ENCODE measurements around the gene THAP7.

Gene THAP7

DNA sequence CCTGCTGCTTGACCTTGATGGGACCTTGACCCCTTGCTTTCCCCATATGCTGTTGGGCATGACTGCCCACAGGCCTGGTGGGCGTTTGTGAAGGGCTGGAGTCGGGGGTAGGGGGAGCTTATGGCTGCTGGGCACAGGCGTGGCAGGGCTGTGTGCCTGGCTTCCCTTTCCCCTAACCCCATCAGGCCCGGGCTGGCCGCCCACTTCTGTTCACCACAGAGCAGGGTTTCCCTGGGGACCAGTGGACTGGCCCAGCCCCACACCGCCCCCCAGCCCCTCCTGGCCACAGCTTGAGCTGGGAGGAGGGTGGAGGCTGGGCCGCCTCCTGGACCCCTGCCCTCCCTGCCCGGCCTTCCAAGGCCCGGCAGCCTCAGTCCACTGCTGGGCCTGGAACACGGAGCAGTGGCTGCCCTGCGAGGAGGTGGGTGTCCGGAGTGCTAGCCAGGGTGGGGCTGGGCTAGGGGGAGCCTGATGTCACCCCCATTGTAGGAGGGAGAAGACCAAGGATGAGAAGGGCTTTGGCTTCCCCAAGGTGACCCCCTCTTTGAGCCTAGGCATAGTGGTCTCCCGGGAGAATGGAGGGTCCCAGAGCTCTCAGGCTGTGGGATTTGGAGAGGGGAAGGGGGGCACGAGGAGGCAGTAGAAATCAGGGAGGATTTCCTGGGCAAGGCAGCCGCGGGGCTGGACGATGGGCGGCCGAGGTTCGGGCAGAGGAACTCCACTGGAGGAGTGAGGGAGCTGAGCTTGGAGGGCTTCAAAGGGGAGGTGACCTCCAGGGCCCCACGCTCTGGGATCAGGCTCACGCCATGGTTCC is 34.8 kb downstream of the THAP7 start, which contains the start of gene AIFM3:
Gene AIFM3 (plus strand): TSS at position 373 of the 814 bp plus-strand sequence. CDS start 690 bp downstream, outside the sequence.
- FAIRE-seq (no peak), DNase-seq (ENCODE audit: insufficient read length, low spot score) (no peak)
- TF ChIP-seq POLR2A (IDR thresholded peaks at IDR 0.05; ENCODE audit: low read depth, low read length): no peak

DNA sequence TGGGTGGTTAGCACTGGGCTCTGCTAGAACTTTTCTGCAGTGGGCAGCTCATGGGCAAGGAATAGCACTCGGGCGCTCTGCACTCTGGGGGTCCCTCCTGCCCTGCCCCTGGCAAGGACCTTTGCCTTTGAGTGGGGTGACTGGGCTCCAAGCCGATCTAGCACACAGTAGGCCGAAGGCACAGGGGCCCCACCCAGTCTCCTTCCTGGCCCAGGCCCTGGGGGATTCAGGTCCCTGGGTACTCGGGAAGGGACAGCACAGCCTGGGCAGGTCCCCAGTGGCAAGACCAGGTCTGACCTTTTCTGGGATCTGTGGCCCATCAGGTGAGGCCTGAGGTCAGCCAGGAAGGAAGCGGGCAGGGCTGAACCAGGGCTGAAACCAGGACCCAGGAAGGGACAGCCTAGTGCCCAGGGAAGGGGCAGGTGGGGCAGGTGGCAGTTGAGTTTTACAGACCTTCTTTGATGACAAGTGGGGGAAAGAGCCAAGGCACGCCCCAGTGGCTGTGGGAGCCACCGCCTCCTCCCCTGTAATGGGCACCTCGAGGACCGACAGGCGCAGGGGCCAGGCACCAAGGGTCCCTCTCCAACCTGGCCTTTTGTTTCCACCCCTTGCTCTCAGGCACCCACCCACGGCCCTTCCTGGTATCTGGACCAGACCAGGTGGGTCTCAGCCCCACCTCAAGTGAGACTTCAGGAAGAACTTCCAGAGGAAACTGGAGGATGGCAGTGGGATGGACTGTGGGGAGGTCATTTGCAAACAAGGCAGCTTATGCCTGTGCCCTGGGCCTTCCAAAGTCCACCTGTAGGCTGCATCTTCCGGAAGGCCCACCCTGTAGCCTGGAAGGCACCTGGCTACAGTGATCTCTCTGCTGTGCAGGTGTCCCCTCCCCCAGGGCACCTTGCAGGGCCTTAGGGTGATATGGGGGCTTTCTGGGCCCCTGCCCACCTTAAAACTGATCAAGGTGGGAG is 35.7 kb downstream of the THAP7 start:
- TF ChIP-seq POLR2A (IDR thresholded peaks at IDR 0.05; ENCODE audit: low read depth, low read length): no peak
- DNase-seq (ENCODE audit: insufficient read length, low spot score) (no peak), FAIRE-seq (no peak)

DNA sequence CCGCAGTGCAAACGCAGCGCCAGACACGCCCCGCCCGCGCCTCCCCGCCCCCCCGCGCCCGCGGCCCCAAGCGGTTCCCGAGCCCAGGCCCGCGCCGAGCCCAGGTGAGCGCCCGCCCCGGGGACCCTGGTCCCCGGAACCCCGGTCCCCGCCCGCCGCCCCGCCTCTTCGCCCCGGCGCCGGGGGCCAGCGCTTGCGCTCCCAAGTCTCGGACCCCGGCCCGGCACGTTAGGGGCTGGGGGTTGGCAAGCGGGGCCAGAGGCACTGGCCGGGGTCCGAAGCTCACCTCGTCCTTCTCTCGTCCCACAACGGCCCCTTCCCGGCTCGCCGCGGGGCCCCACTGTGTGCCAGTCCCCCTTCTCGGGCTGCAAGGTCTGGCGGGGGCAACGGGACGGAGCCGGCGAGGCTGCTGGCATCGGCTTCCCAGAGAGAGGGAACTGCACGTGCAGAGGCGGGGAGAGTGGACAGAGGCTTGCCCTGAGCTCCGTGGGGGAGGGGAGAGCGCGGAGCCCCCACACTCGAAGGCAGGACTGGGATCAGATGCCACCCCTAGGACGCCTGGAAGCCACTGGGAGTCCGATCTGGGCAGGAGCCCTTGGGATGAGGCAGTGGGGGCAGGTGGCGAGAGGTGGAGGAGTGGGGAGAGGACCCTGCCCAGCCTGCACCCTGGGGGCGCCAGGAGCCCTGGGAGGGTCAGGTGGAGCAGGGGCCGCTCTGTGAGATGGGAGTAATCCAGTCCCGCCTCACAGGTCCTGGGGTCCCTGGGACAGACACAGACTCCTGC is 36.6 kb downstream of the THAP7 start:
- FAIRE-seq: no peak
- no peak for DNase-seq (ENCODE audit: insufficient read length, low spot score)
- TF ChIP-seq POLR2A (IDR thresholded peaks at IDR 0.05; ENCODE audit: low read depth, low read length): no peak

DNA sequence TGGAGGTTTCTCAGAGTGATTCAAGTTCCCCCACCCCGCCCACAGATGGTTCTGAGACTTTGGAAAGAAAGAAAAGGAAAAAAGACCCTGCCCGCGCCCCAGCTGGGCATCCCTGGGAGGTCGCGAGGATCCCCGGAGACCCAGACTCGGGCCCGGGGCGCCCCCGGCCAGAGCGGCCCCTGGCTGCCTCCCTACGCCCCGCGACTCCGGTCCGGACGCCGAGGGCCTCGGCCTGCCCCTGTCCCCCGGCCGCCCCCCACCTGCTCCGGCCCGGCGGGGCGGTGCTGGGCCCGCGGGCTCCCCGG is 37.2 kb downstream of the THAP7 start:
- FAIRE-seq: no peak
- no peak for DNase-seq (ENCODE audit: insufficient read length, low spot score)
- TF ChIP-seq POLR2A (IDR thresholded peaks at IDR 0.05; ENCODE audit: low read depth, low read length): no peak

DNA sequence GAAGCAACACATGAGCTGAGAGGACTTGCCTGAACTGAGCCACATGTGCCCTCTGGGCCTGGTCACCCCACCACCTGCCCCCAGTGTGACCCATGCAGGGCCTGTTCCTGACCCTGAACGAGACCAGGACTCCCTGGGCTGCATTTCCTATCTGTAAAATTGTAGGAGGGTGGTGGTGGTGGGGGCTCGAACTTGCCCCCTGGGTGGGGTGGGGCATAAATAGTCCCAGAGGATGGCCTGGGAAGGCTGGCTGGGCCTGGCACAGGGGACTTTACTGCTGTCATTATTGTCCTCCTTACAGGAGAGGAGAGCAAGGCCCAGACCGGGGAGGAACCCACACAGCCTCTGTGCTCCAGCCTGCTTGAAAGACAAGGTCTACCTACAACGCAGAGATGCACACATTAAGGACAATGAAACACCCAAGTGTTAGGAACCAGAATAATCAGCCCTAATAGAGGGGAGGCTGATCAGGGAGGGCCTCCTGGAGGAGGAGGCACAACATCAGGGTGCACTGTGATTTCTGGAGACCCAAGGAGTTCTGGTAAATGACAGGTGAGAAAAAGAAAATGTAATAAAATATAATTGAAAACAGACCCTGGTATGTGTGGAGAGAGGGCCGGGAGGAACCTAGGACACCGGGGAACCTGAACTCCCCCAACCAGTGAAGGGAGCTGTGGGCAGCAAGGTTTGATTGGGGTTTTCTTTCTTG is 37.7 kb downstream of the THAP7 start:
- no peak for FAIRE-seq

DNA sequence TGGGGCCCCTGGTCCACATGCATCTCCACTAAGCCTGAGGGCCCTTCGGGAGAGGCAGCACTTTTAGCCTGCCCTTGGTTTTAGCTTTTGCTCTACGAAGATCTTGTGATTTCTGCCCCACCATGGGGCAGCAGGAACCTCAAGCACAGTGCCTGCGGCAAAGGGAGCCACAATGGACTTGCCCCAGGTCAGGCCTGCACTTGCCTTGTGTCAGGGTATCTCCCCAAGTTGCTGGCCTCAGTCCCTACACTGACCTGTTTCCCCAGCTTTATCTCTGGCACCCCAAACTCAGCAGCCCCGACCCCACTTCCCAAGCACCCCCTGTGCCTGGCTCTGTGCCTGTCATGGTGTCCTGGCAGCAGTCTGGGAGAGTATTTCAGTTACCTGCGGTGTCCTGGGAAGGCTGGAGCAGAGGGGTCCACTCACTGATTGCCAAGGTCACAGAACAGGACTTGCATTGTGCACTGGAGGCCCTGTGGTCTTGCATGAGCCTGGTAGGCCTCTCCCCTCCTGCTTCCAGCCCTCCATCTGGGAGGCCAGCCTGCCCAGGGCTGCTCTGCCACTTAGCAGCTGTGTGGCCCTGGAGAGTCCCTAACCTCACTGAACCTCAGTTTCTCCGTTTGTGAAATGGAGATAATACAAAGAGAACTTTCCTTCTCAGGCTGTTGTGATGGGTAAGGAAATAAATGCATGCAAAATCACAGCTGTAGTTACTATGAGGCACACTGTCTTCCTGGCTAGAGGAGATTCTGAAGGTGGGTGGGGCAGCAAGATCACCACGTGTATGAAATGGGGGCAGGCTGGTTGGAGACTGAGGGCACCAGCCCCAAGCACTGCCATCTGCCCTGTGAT is 38.5 kb downstream of the THAP7 start:
- no peak for TF ChIP-seq POLR2A (IDR thresholded peaks at IDR 0.05; ENCODE audit: low read depth, low read length)
- FAIRE-seq (no peak), DNase-seq (ENCODE audit: insufficient read length, low spot score) (no peak)

More for the DNA sequence above, 37.7 kb downstream of the THAP7 start:
- DNase-seq (ENCODE audit: insufficient read length, low spot score): no peak
- TF ChIP-seq POLR2A (IDR thresholded peaks at IDR 0.05; ENCODE audit: low read depth, low read length): no peak

DNA sequence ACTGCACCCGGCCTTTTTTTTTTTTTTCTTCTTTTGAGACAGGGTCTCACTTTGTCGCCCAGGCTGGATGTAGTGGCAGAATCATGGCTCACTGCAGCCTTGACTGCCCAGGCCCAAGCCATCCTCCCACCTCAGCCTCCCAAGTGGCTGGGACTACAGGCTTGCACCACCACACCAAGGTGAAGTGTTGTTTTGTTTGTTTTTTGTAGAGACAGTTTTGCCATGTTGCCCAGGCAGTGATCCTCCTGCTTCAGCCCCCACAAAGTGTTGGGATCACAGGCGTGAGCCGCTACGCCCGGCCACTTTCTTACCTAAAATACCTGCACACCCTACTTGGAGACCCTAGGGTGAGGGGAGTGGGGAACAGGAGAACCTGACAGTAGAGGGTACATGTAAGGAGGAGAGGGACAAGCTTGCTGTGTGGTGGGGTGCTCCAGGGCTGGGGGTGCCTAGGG is 39.4 kb downstream of the THAP7 start:
- FAIRE-seq (no peak), DNase-seq (ENCODE audit: insufficient read length, low spot score) (no peak)
- no peak for TF ChIP-seq POLR2A (IDR thresholded peaks at IDR 0.05; ENCODE audit: low read depth, low read length)

DNA sequence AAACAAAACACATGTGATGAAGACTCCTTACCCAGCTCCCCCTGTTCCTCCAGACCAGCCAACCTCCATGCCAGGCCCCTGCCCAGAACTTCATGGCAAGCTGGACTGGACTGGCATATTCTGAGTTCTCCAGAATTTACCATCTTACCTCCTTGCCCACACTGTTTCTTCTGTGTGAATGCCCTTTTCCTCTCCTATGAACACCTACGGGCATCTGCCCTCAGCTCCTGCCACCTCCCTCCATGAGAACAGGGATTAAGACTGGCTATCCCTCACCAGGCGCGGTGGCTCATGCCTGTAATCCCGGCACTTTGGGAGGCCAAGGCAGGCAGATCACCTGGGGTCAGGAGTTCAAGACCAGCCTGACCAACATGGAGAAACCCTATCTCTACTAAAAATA is 41.3 kb downstream of the THAP7 start:
- no peak for TF ChIP-seq POLR2A (IDR thresholded peaks at IDR 0.05; ENCODE audit: low read depth, low read length)
- no peak for FAIRE-seq
- DNase-seq (ENCODE audit: insufficient read length, low spot score): no peak

DNA sequence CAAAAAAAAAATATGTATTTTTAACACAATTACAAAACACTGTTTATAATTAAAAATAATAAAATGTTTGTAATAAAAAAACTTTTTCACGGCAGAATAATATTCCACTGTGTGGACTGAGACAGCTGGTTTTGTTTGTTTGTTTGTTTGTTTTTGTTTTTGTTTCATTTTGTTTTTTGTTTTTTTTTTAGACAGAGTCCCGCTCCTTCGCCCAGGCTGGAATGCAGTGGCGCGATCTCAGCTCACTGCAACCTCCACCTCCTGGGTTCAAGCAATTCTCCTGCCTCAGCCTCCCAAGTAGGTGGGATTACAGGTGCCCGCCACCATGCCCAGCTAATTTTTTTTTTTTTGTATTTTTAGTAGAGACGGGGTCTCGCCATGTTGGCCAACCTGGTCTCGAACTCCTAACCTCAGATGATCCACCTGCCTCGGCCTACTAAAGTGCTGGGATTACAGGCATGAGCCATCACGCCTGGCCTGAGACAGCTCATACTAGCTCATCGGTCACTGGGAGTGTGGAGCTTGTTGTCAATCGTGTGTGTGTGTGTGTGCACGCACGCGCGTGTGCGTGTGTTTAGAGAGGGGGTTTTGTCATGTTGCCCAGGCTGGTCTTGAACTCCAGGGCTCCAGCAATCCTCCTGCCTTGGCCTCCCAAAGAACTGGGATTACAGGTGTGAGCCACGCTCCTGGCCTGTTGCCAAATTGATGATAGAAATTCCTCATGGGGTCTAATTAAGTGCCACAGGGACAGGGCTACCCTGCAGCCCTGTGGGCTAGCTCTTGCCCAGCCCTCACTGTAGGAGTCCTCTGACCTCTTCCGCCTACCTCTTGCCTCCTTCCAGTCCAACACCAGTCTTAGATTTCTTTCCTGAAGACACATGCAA is 42.1 kb downstream of the THAP7 start:
- DNase-seq (ENCODE audit: insufficient read length, low spot score) (no peak), FAIRE-seq (no peak)
- no peak for TF ChIP-seq POLR2A (IDR thresholded peaks at IDR 0.05; ENCODE audit: low read depth, low read length)

DNA sequence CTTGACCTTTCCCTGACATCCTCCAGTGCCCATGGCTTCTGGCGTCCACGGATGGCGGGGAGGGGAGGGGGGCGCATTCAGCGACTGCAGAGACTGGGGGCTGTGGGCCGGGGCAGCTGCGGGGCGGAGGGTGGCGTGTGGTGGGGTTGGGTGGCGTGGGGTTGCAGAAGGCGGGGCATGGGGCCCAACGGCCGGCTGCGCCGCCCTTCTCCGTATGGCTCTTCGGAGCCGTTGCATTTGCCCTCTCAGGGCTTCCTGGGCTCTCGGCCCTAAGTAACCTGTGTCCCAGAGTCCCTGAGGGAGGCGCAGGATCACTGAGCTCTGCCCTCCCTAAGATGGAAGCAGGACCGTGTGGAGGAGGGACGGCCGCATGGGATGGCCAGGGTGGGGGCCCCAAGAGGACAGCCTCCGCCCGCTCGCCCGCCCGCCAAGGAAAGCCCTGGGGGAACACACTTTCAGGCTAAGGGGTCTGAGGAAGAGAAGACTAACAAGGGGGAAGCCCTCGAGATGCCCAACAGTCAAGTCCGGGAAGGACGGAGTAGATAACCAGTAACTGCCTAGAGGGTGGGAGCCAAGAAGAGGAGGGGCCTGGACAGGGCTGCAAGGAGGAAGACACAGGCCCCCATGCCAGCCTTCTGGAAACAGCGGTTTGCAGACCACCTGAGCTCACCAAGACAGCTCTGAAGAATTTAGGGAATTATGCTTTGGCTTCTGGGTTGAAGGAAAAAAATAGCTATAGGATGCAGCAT is 44.1 kb downstream of the THAP7 start:
- DNase-seq (ENCODE audit: insufficient read length, low spot score) (no peak), FAIRE-seq (no peak)
- no peak for TF ChIP-seq POLR2A (IDR thresholded peaks at IDR 0.05; ENCODE audit: low read depth, low read length)

Data from H54 (cell line).